Subcutaneous preadipocyte (primary cell): ENCODE data around the gene TAF11L2. TPM values are rescaled to one million over a fixed set of nuclear protein-coding genes. Genes with fewer than 3 reads are reported as not detected.

Source experiments
- small RNA-seq: library from RNA; depleted of rRNA; stranded (forward); fragments of <200 nt; gene quantifications from one replicate; pipeline ENCODE3, GENCODE V24; 2012
- total RNA-seq: library from RNA; depleted of rRNA; stranded (reverse); fragments of >200 nt; gene quantifications from 2 replicates; pipeline ENCODE4 v1.2.3, GENCODE V29; 2012

Gene TAF11L2
- not detected in 2 replicates for total RNA-seq

GRCh38 chr5:17497931-17498330, at the start of gene TAF11L2:
Gene TAF11L2, plus strand, starts transcription at chr5:17498231.

DNA sequence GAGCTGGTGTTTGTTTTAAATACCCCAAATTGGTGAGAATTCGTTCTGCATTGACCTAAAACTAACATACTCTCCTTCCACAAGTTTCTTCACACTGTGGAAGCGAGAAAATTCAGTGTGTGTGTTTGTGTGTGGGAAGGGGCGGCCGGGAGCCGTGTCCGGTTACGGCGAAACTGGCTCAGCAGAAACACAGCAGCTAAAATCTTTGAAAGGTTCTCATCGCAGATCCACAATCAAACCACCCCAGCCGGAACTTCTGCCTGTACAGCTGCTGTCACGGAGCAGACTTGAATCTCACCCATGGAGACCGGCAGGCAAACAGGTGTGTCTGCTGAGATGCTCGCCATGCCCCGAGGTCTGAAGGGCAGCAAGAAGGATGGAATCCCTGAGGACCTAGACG, 20.0 kb downstream of the TAF11L2 start, which contains the start of gene TAF11L3:
Gene TAF11L3 (plus strand): TSS at position 301 of the 400 bp plus-strand sequence.

GRCh38 chr5:17521501-17521900, 23.5 kb downstream of the TAF11L2 start, which contains the start of gene TAF11L4:
Gene TAF11L4, plus strand, starts transcription at chr5:17521801.

GRCh38 chr5:17524935-17525334, 26.9 kb downstream of the TAF11L2 start, which contains the start of gene TAF11L5:
Gene TAF11L5, plus strand, starts transcription at chr5:17525235.

DNA sequence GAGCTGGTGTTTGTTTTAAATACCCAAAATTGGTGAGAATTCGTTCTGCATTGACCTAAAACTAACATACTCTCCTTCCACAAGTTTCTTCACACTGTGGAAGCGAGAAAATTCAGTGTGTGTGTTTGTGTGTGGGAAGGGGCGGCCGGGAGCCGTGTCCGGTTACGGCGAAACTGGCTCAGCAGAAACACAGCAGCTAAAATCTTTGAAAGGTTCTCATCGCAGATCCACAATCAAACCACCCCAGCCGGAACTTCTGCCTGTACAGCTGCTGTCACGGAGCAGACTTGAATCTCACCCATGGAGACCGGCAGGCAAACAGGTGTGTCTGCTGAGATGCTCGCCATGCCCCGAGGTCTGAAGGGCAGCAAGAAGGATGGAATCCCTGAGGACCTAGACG, 30.3 kb downstream of the TAF11L2 start, which contains the start of gene TAF11L6:
Gene TAF11L6 (plus strand): TSS at position 301 of the 400 bp plus-strand sequence.

Small RNA genes lying within 50 kb of the gene (small RNA-seq; reads per million reads assigned to genes)
- gene AC106774.3: not detected

Other genes with a start within 250 kb of the TAF11L2 start
- gene TAF11L3, start 20.1 kb downstream of the TAF11L2 start, total RNA-seq: not detected in 2 replicates
- not detected in 2 replicates for gene TAF11L4, start 23.6 kb downstream of the TAF11L2 start, total RNA-seq
- gene TAF11L5, start 27.0 kb downstream of the TAF11L2 start, total RNA-seq: not detected in 2 replicates
- gene TAF11L6, start 30.4 kb downstream of the TAF11L2 start, total RNA-seq: not detected in 2 replicates
- not detected in 2 replicates for gene TAF11L7, start 87.5 kb downstream of the TAF11L2 start, total RNA-seq
- not detected in 2 replicates for gene TAF11L8, start 92.7 kb downstream of the TAF11L2 start, total RNA-seq
- gene TAF11L9, start 96.2 kb downstream of the TAF11L2 start, total RNA-seq: not detected in 2 replicates
- not detected in 2 replicates for gene TAF11L10, start 99.6 kb downstream of the TAF11L2 start, total RNA-seq
- not detected in 2 replicates for gene TAF11L11, start 106.0 kb downstream of the TAF11L2 start, total RNA-seq
- gene TAF11L12, start 112.2 kb downstream of the TAF11L2 start, total RNA-seq: not detected in 2 replicates
- gene TAF11L13, start 133.9 kb downstream of the TAF11L2 start, total RNA-seq: not detected in 2 replicates
- not detected in 2 replicates for gene TAF11L14, start 136.2 kb downstream of the TAF11L2 start, total RNA-seq